ENCODE results near the gene ATP2A3. TPM values are rescaled to one million over a fixed set of nuclear protein-coding genes. Genes with fewer than 3 reads are reported as not detected.

Gene ATP2A3
- total RNA-seq, 2 donors from 2014 or later, result 43.8 to 49.5 TPM

DNA sequence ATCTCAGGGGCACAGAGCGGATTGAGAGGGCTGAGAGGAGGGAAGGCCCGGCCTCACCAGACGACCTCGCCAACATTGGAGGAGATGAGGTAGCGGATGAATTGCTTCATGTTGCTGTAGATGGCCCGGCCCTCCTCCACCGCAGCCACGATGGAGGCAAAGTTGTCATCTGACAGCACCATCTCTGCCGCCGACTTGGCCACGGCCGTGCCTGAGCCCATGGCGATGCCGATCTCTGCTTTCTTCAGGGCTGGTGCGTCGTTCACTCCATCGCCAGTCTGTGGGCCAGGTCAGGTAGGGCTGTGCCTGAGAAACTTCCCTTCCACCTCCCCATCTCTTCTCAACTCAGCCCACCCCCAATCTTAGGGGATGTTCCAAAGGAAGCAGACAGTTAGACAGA lies 26.9 kb downstream of the ATP2A3 start:
- no peaks in the 10 kb centered on the region for H3K9me3 ChIP-seq
- no peaks in the 10 kb centered on the region for H3K27me3 ChIP-seq
- WGBS, 2 donors, result 94 to 98% methylated on average over 15 to 17 of the region's 17 CpGs
- H3K4me1 ChIP-seq, result no peaks in the 10 kb centered on the region
- no peak overlapping the region for H3K4me3 ChIP-seq
- peaks cover 0 to 8% of the 10 kb centered on the region in 2 donors for H3K36me3 ChIP-seq (replicated peaks in 1 of 2; ENCODE audit: insufficient read depth in 1 of 2, low read depth in 2 of 2)
- H3K27ac ChIP-seq, result no peak overlapping the region
- no peak for DNase-seq
- ATAC-seq, result no peak
- no peak for TF ChIP-seq CTCF (IDR thresholded peaks at IDR 0.05)
- no peak for TF ChIP-seq POLR2A (IDR thresholded peaks at IDR 0.05)
- intact Hi-C loops (cut with DNase I), result loop anchor here (10.0 kb wide), 1 partner anchor 67 kb away; no protein-coding TSS in a partner anchor

GRCh38 chr17:3935825-3936355 lies 28.3 kb downstream of the ATP2A3 start:
- WGBS, 2 donors, result 98 to 100% methylated on average over 2 to 9 of the region's 9 CpGs

GRCh38 chr17:3935140-3935542 lies 29.1 kb downstream of the ATP2A3 start:
- no peaks in the 10 kb centered on the region for H3K27me3 ChIP-seq
- H3K27ac ChIP-seq, result no peak overlapping the region
- H3K9me3 ChIP-seq, result no peaks in the 10 kb centered on the region
- ATAC-seq (peak; percentile 90), DNase-seq (peak; percentile 75 to 80 (median 78))
- WGBS, 2 donors, result 33 to 71% methylated on average over 1 to 10 of the region's 10 CpGs
- peaks cover 0 to 8% of the 10 kb centered on the region in 2 donors for H3K36me3 ChIP-seq (replicated peaks in 1 of 2; ENCODE audit: insufficient read depth in 1 of 2, low read depth in 2 of 2)
- TF ChIP-seq CTCF (IDR thresholded peaks at IDR 0.05), result peak; percentile 53 to 85 (median 71)
- no peak for TF ChIP-seq POLR2A (IDR thresholded peaks at IDR 0.05)
- intact Hi-C loops (cut with DNase I), result loop anchor here (10.0 kb wide), 1 partner anchor 70 kb away; no protein-coding TSS in a partner anchor
- H3K4me3 ChIP-seq, result no peak overlapping the region
- no peaks in the 10 kb centered on the region for H3K4me1 ChIP-seq

More at GRCh38 chr17:3935825-3936355, 28.3 kb downstream of the ATP2A3 start:
- ATAC-seq (no peak), DNase-seq (no peak)
- Histone ChIP-seq H3K4me3 (no peak overlapping the region), H3K27me3 (no peaks in the 10 kb centered on the region), H3K4me1 (no peaks in the 10 kb centered on the region), H3K36me3 (replicated peaks in 1 of 2; ENCODE audit: insufficient read depth in 1 of 2, low read depth in 2 of 2) (peaks cover 0 to 8% of the 10 kb centered on the region in 2 donors), H3K9me3 (no peaks in the 10 kb centered on the region), H3K27ac (no peak overlapping the region)
- TF ChIP-seq POLR2A (IDR thresholded peaks at IDR 0.05), result no peak
- intact Hi-C loops (cut with DNase I), result loop anchor here (10.0 kb wide), 1 partner anchor 69 kb away; no protein-coding TSS in a partner anchor

DNA sequence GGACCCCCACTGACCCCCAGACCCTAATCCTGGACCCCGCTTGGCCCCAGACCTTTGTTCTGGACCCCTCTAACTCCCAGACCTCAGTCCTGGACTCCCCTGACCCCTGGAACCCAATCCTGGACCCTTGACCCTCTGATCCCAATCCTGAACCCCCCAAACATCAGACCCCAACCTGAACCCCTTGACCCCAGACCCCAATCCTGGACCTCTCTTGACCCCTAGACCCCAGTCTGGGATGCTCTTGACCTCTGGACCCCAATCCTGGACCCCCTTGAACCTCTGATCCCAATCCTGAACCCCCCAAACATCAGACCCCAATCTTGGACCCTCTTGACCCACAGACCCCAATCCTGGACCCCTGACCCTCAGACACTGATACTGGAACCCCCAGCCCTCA lies 34.5 kb downstream of the ATP2A3 start:
- Histone ChIP-seq H3K36me3 (replicated peaks in 1 of 2; ENCODE audit: insufficient read depth in 1 of 2, low read depth in 2 of 2) (no peaks in the 10 kb centered on the region), H3K4me1 (no peaks in the 10 kb centered on the region), H3K27ac (no peak overlapping the region), H3K27me3 (no peaks in the 10 kb centered on the region), H3K4me3 (no peak overlapping the region), H3K9me3 (no peaks in the 10 kb centered on the region)
- ATAC-seq (no peak), DNase-seq (no peak)
- intact Hi-C loops (cut with DNase I), result loop anchor here (10.0 kb wide), 1 partner anchor 75 kb away; no protein-coding TSS in a partner anchor
- TF ChIP-seq CTCF (IDR thresholded peaks at IDR 0.05), result no peak
- TF ChIP-seq POLR2A (IDR thresholded peaks at IDR 0.05), result no peak
- WGBS, 2 donors, result 89 to 100% methylated on average over 1 of the region's 1 CpG

GRCh38 chr17:3929181-3929580 lies 35.1 kb downstream of the ATP2A3 start:
- H3K27me3 ChIP-seq, result no peaks in the 10 kb centered on the region
- intact Hi-C loops (cut with DNase I), result no loop called here
- TF ChIP-seq POLR2A (IDR thresholded peaks at IDR 0.05) (no peak), CTCF (IDR thresholded peaks at IDR 0.05) (no peak)
- ATAC-seq (no peak), DNase-seq (no peak)
- H3K4me3 ChIP-seq, result no peak overlapping the region
- H3K36me3 ChIP-seq (replicated peaks in 1 of 2; ENCODE audit: insufficient read depth in 1 of 2, low read depth in 2 of 2), result no peaks in the 10 kb centered on the region
- WGBS, 2 donors, result 93% methylated on average over 12 of the region's 12 CpGs; no CpG with 5 or more reads in 1 of the 2 donors
- H3K9me3 ChIP-seq, result no peaks in the 10 kb centered on the region
- H3K4me1 ChIP-seq, result no peaks in the 10 kb centered on the region
- H3K27ac ChIP-seq, result no peak overlapping the region

Data from body of pancreas (tissue), 4 donors.